NCI-H2107 treated with DMSO at 0.1 percent for 48 hours (cell line): ENCODE measurements around the gene PMVK.
"Not testable (repeated sequence)": the region's sequence is repeated elsewhere in the genome, so short reads cannot be mapped to it uniquely, and the experiment has no call there.

ENCODE experiments used
- DNase-seq: peaks from one replicate; lab custom pipeline; 2025; ENCODE audit not compliant: unreplicated experiment; lab: John Stamatoyannopoulos, UW

The PMVK gene

GRCh38 chr1:154925335-154926170 lies 11.0 kb downstream of the PMVK start:
- no peak for DNase-seq

GRCh38 chr1:154923695-154924094 lies 12.8 kb downstream of the PMVK start:
- DNase-seq = no peak

GRCh38 chr1:154913273-154913672 lies 23.2 kb downstream of the PMVK start:
- DNase-seq = no peak

DNA sequence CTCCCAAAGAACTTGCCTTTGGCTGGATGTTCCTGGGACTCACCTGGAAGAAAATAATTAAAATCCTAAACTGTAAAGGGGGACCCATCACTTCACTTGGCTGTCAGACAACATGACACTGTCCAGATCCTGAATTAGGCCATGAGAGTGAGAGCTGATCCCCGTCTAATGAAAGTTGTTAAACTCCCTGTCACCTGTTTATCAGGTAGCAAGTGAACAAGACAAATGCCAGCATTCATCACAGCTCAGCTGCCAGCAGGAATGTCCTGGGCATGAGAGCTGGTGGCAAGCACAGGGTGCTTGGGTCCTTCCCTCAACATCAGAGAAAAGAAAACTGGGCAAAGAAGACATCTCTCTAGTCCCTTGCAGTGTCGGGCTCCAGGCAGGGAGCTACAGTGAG lies 23.8 kb downstream of the PMVK start:
- DNase-seq = no peak

GRCh38 chr1:154911691-154912550 lies 24.6 kb downstream of the PMVK start:
- no peak for DNase-seq

GRCh38 chr1:154910851-154911250 lies 25.7 kb downstream of the PMVK start:
- DNase-seq = no peak

GRCh38 chr1:154908937-154909336 lies 27.6 kb downstream of the PMVK start:
- DNase-seq = no peak

DNA sequence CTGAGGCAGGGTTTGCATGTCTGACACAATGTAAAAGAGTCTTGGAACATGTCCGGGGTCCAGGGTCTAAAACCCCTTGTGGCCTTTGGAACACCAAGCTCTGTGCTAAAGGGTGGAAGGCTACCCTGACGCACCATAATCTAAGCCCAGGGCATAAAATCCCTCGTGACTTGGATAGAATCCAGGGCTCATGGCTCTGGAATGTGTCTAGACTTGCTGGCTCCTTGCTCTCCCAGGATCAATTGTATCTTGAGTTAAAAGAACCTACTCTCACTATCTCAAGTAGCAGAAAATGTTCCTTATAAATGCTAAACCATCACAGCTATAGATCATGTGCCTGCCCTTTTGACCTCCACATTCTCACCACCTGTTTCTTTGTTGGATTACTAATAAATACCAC lies 28.4 kb downstream of the PMVK start:
- DNase-seq = not testable (repeated sequence)

- no peak for DNase-seq
Observed at GRCh38 chr1:154906621-154907081, 29.9 kb downstream of the PMVK start.

DNA sequence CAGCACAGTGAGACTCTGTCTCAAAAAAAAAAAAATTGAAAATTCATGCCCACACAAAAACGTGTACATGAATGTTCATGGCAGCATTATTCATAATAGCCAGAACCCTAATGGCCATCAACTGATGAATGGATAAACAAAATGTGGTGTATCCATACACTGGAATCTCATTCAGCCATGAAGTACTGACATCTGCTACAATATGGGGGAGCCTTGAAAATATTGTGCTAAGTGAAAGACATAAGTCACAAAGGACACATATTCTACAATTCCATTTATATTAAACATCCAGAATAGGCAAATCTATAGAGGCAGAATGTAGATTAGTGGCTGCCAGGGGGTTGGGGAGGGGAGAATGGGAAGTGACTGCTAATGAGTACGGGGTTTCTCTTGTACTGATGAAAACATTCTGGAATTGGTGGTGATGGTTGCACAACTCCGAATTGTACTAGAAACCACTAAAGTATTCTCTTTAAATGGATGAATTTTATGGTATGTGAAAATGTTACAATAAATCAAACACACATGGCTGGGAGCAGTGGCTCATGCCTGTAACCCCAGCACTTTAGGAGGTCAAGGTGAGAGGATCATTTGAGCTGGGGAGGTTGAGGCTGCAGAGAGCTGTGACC lies 33.5 kb downstream of the PMVK start:
- DNase-seq = no peak

DNA sequence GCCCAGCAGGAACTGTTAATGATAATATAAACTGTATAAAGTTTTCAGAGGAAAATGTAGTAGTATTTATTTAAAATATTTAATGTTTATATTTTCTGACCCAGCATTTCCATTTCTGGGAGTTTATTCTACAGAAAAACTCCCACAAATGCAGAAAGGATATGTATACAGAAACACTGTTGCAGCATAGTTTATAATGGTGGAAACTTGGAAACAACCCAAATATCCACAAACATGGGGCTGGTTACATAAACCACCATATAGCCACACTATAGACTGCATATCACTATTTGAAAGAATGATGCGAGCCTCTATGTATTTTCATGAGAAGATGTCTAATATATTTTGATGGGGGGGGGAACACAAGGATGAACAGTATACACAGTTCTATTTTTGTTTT lies 34.9 kb downstream of the PMVK start:
- DNase-seq = no peak

DNA sequence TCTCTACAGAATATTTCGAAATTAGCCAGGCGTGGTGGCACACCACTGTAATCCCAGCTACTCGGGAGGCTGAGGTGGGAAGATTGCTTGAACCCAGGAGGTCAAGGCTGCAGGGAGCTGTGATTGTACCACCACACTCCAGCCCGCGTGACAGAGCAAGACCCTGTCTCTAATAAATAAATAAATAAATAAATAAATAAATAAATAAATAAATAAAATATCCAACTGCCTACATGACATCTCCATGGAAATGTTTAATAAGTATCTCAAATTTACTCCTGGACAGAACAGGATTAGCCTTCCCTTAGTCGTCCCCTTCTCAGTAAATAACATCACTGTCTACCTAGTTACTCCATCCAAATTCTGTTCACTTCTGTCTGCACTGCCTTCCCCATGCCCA lies 37.5 kb downstream of the PMVK start:
- no peak for DNase-seq

- no peak for DNase-seq
Observed at GRCh38 chr1:154896771-154897286, 39.7 kb downstream of the PMVK start.

- no peak for DNase-seq
Observed at GRCh38 chr1:154895798-154896197, 40.7 kb downstream of the PMVK start.

DNA sequence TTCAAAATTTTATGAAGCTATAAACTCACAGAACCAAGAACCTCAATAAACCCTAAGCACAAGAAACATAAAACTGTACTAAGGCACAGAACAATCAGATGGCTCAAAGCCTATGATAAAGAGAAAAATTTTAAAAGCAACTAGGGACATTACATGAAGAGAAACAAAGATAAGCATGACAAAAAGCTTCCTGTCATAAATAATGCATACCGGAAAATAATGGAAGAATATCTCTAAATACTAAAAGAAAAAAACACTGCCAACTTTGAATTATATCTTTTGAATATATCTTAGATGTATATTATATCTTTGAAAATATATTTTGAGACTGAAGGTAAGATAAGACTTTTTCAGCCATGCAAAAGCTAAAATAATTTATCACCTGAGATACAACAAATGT lies 45.1 kb downstream of the PMVK start:
- DNase-seq = no peak

DNA sequence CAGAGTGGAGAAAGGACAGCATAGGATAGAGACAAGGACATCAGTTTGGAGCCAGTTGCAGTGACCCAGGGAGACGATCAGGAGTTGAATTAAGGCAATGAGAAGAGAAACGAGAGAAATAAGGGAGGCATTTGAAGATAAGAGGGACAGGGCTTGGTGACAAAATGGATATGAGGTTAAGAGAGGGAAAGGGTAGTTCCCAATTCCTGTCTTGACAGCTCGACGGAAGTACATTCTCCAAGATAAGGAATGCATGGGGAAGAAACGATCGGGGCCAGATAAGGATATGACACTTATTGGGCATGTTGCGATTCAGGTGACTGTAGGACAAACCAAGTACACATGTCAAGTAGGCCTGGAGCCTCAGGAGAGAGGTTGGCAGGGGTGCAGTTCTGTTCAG lies 47.8 kb downstream of the PMVK start:
- no peak for DNase-seq

DNA sequence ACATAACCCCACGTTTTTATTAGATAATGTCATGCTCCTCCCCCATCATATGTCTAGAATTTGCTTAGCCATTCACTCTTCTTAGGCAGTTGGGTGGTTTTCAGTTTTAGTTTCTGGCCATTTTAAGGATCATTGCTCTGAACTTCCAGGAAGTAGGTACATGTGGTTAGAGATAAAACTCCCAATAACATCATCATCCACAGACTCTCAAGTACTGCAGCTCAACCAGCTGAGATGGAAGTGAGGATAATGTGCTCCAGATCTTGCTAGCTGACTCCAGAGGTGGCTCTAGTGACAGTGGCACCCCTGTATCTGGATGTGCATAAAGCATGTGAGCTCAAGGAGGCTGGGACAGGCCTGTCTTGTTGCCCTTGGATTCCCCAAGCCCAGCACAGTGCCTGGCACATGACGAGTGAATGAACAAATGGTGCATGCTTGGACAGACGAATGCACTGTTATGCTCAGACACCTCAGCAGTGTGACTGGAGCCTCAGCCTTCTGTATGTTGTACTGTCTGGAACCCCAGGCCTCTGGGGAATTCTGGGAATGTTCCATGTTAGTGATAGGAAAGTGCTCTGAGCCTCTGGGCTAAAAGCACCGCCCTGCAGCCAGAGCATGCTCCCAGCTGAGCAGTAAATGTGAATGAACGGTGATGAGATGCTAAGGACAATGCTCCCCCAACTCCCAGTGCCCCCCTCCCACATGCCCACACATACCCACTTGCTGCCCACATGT lies 50.1 kb downstream of the PMVK start:
- DNase-seq = no peak

GRCh38 chr1:154884869-154885701 lies 51.4 kb downstream of the PMVK start:
- peak; percentile 92 for DNase-seq

GRCh38 chr1:154883919-154884868 lies 52.3 kb downstream of the PMVK start:
- DNase-seq = no peak
